Caco-2 (cell line): ENCODE results near the gene ASIC4. TPM values are rescaled to one million over a fixed set of nuclear protein-coding genes. Genes with fewer than 3 reads are reported as not detected.

Experiments
- BruUV-seq: library from RNA; stranded (reverse); fragments of 400-500 nt; replicated peaks from 2 replicates; lab custom pipeline; 2021; lab: Mats Ljungman, UMichigan
- CTCF ChIA-PET: fragments of 300-600 bp; sonication (Branson Sonifier 250); formaldehyde crosslinking; loops from one replicate; lab custom pipeline; 2022; ENCODE audit warnings: antibody characterized with exemption; lab: Charles Lee
- POLR2A ChIA-PET: fragments of 300-600 bp; sonication (Branson Sonifier 250); formaldehyde crosslinking; loops from one replicate; lab custom pipeline; 2022; ENCODE audit warnings: antibody characterized with exemption; lab: Charles Lee
- DNase-seq, 2 experiments: peaks; one replicate each; pipeline versions ENCODE4 v3.0.0 to v3.0.0-alpha.2; 2020 to 2022
- H3K27me3 ChIP-seq: replicated peaks from 2 replicates; pipeline ENCODE4 v1.6.0; 2011; ENCODE audit warnings: low read length; ENCODE audit not compliant: control insufficient read depth, insufficient read depth
- H3K36me3 ChIP-seq: 2 replicates; pipeline ENCODE4 v1.5.1; 2011; ENCODE audit warnings: low read length; ENCODE audit not compliant: control insufficient read depth, insufficient read depth
- H3K4me1 ChIP-seq: fragments of 250-450 bp; sonication (Bioruptor Pico); 2 replicates; pipeline ENCODE4 v1.5.1; 2020; ENCODE audit warnings: mild to moderate bottlenecking
- H3K4me3 ChIP-seq: 2 replicates; pipeline ENCODE4 v1.5.1; 2011; ENCODE audit warnings: low read depth, mild to moderate bottlenecking, control low read depth, low read length
- H3K9me3 ChIP-seq: fragments of 250-450 bp; sonication (Bioruptor Pico); 2 replicates; pipeline ENCODE4 v1.5.1; 2020; ENCODE audit warnings: mild to moderate bottlenecking, moderate library complexity
- H3K27ac Mint-ChIP-seq: one replicate; pipeline ENCODE4 v1.8.0; 2022; ENCODE audit warnings: mixed read lengths; ENCODE audit not compliant: unreplicated experiment
- H3K27me3 Mint-ChIP-seq: one replicate; pipeline ENCODE4 v1.8.0; 2022; ENCODE audit warnings: mixed read lengths; ENCODE audit not compliant: insufficient read depth, unreplicated experiment
- H3K36me3 Mint-ChIP-seq: one replicate; pipeline ENCODE4 v1.8.0; 2022; ENCODE audit warnings: mild to moderate bottlenecking, mixed read lengths; ENCODE audit not compliant: insufficient read depth, unreplicated experiment
- H3K4me1 Mint-ChIP-seq: one replicate; pipeline ENCODE4 v1.8.0; 2022; ENCODE audit warnings: low read depth, mixed read lengths; ENCODE audit not compliant: unreplicated experiment
- H3K4me3 Mint-ChIP-seq: one replicate; pipeline ENCODE4 v1.8.0; 2022; ENCODE audit warnings: mild to moderate bottlenecking, moderate library complexity, mixed read lengths; ENCODE audit not compliant: unreplicated experiment
- H3K9me3 Mint-ChIP-seq: one replicate; pipeline ENCODE4 v1.8.0; 2022; ENCODE audit warnings: mixed read lengths; ENCODE audit not compliant: unreplicated experiment
- intact Hi-C: fragments of 100-400 bp; cut with micrococcal nuclease; formaldehyde crosslinking; loops from one replicate; pipeline ENCODE4 v1.10.0; 2022; ENCODE audit not compliant: unreplicated experiment
- total RNA-seq: library from RNA; stranded (reverse); gene quantifications from 2 replicates; pipeline ENCODE4 v1.2.3, GENCODE V29; 2022
- TF ChIP-seq, protein P1 (sequence below), 2 experiments: fragments of 200-600 bp in 1 of 2; IDR thresholded peaks; 1 replicate in 1 of 2; 2 replicates in 1 of 2; pipeline versions ENCODE4 v1.5.1 to v1.8.0; 2011 to 2022; ENCODE audit warnings: antibody characterized with exemption in 1 of 2, control low read depth in 1 of 2, inconsistent platforms in 1 of 2, low read depth in 1 of 2, low read length in 1 of 2, mild to moderate bottlenecking in 1 of 2, moderate library complexity in 1 of 2; ENCODE audit not compliant: insufficient read depth in 1 of 2, severe bottlenecking in 1 of 2, unreplicated experiment in 1 of 2

Gene ASIC4
- total RNA-seq, 1 experiment from 2014 or later = 0.16 TPM

DNA sequence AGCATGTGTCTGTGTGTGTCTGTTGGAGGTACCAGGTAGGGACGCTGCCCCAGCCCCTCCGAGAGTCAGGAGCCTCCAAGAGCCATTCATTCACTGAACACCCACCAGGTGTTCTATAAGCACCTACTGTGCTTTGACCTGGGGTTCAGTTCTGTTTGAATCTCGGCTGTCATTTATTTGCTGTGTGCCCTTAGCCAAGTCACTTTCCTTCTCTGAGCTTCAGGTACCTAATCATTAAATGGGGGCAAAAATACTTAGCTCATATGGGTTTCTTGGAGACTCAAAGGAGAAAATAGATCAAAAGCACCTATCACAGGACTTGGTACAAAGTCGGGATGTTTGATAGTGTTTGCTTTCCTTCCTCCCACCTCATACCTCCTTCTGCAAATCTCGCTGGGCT lies 13.2 kb downstream of the ASIC4 start:
- Mint-ChIP-seq H3K4me3 (no peak overlapping the region), H3K36me3 (no peaks in the 10 kb centered on the region), H3K4me1 (peaks cover 21% of the 10 kb centered on the region), H3K27me3 (peaks cover 22% of the 10 kb centered on the region), H3K27ac (no peak overlapping the region), H3K9me3 (no peaks in the 10 kb centered on the region)
- no peak overlapping the region for H3K4me3 ChIP-seq
- H3K4me1 ChIP-seq = peaks cover 13% of the 10 kb centered on the region
- POLR2A ChIA-PET = interaction anchor here (1.0 to 1.1 kb wide), 2 partner anchors 17 to 29 kb away, joined by 3 read pairs; partner anchors contain the start of gene GMPPA
- no peaks in the 10 kb centered on the region; the same call in 1 of the 2 replicates for H3K27me3 ChIP-seq
- no peaks in the 10 kb centered on the region for H3K9me3 ChIP-seq
- CTCF ChIA-PET = interaction anchor here (4.0 to 8.2 kb wide), 2 partner anchors 17 to 30 kb away, joined by 80 to 243 read pairs; partner anchors contain the start of gene GMPPA
- DNase-seq = no peak
- no TSS peak for BruUV-seq
- TF ChIP-seq, protein P1, sequence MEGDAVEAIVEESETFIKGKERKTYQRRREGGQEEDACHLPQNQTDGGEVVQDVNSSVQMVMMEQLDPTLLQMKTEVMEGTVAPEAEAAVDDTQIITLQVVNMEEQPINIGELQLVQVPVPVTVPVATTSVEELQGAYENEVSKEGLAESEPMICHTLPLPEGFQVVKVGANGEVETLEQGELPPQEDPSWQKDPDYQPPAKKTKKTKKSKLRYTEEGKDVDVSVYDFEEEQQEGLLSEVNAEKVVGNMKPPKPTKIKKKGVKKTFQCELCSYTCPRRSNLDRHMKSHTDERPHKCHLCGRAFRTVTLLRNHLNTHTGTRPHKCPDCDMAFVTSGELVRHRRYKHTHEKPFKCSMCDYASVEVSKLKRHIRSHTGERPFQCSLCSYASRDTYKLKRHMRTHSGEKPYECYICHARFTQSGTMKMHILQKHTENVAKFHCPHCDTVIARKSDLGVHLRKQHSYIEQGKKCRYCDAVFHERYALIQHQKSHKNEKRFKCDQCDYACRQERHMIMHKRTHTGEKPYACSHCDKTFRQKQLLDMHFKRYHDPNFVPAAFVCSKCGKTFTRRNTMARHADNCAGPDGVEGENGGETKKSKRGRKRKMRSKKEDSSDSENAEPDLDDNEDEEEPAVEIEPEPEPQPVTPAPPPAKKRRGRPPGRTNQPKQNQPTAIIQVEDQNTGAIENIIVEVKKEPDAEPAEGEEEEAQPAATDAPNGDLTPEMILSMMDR (IDR thresholded peaks at IDR 0.05; ENCODE audit: insufficient read depth in 1 of 2, low read depth in 1 of 2, low read length in 1 of 2, severe bottlenecking in 1 of 2, unreplicated experiment in 1 of 2) = no peak
- intact Hi-C loops = no loop called here
- H3K36me3 ChIP-seq = no peaks in the 10 kb centered on the region

DNA sequence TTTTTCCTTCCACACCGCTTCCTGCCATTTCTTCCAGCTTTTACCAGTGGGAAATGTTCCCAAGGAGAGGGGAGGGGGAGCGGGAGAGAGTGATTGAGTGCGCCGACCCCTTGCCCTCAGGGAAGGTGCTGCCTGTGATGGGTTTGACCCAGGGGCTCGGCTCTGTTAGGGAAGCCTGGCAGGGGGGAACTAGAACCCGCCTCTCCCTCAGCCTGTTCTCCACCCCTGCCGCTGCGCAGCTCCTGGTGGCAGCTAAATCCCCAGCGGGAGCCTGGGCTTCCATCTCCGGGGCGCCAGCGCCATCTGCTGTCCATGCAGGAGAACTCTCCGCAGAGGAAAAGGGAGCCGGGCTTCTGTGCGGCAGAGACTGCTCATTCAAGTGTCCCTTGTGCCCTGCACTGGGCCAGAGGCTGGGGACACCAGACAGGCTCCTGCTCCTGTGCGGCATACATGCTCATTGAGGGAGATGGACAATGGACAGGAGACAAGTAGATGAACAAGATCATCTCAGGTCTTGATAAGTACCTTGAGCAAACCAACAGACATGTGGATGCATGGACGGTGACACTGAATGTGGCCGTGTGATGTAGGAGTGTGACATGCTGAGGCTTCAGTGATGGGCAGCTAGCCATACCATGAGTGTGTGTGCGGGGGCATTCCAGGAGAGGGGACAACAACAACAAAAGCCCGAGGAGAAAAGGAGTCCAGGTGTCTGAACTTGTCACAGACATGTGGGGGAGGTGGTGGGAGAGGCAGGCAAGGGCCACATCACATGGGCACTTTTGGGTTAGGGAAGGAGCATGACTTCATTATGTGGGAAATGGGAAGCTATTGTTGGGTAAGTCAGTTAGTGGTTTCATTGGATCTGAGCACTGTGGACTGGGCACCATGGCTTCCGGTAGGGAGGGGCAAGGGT lies 16.0 kb downstream of the ASIC4 start:
- no peak overlapping the region for H3K27ac Mint-ChIP-seq
- H3K36me3 Mint-ChIP-seq = no peaks in the 10 kb centered on the region
- H3K4me3 Mint-ChIP-seq = no peak overlapping the region
- CTCF ChIA-PET = interaction anchor here (0.5 to 8.2 kb wide), 36 partner anchors 9 to 370 kb away, joined by 3 to 243 read pairs (median 4); partner anchors contain the start of genes ASIC4, CHPF, DNAJB2 and DNPEP
- POLR2A ChIA-PET = interaction anchor here (0.5 to 1.0 kb wide), 2 partner anchors 32 to 88 kb away, joined by 3 read pairs; partner anchors contain the start of gene GMPPA
- intact Hi-C loops = loop anchor here (1.0 kb wide), 5 partner anchors 20 to 127 kb away; no protein-coding TSS in a partner anchor
- H3K27me3 Mint-ChIP-seq = peaks cover 25% of the 10 kb centered on the region
- peak; percentile 86 to 93 for DNase-seq
- Histone ChIP-seq H3K4me3 (no peak overlapping the region), H3K36me3 (no peaks in the 10 kb centered on the region), H3K9me3 (no peaks in the 10 kb centered on the region), H3K4me1 (peaks cover 10% of the 10 kb centered on the region), H3K27me3 (no peaks in the 10 kb centered on the region; the same call in 1 of the 2 replicates)
- TF ChIP-seq, protein P1 (IDR thresholded peaks at IDR 0.05; ENCODE audit: insufficient read depth in 1 of 2, low read depth in 1 of 2, low read length in 1 of 2, severe bottlenecking in 1 of 2, unreplicated experiment in 1 of 2) = peak; percentile 95 to 97
- H3K4me1 Mint-ChIP-seq = peaks cover 21% of the 10 kb centered on the region
- BruUV-seq = no TSS peak
- no peaks in the 10 kb centered on the region for H3K9me3 Mint-ChIP-seq
